IPS DF 6.9 (cell line): ENCODE results near the gene RFC4.
A peak's percentile ranks its signal among the peaks of the same experiment; 100 is the strongest.
"Not testable (repeated sequence)": the region's sequence is repeated elsewhere in the genome, so short reads cannot be mapped to it uniquely, and the experiment has no call there.

Experiments
- DNase-seq: peaks from one replicate; pipeline ENCODE4 v3.0.0-alpha.2; 2013; ENCODE audit warnings: low read depth, low spot score
- H3K27ac ChIP-seq: one replicate; pipeline ENCODE4 v1.5.1; 2013; ENCODE audit warnings: low read length, control low read depth
- H3K27me3 ChIP-seq: 2 replicates; pipeline ENCODE4 v1.6.1; 2013; ENCODE audit warnings: mild to moderate bottlenecking, low read length; ENCODE audit not compliant: control insufficient read depth, insufficient read depth
- H3K36me3 ChIP-seq: 2 replicates; pipeline ENCODE4 v1.6.1; 2013; ENCODE audit warnings: low read length; ENCODE audit not compliant: control insufficient read depth, insufficient read depth
- H3K4me1 ChIP-seq: 2 replicates; pipeline ENCODE4 v1.6.1; 2013; ENCODE audit warnings: low read length; ENCODE audit not compliant: control insufficient read depth, insufficient read depth
- H3K4me3 ChIP-seq: 2 replicates; pipeline ENCODE4 v1.5.1; 2013; ENCODE audit warnings: mild to moderate bottlenecking, low read length
- H3K9me3 ChIP-seq: 2 replicates; pipeline ENCODE4 v1.6.1; 2013; ENCODE audit warnings: low read length, inconsistent platforms; ENCODE audit not compliant: control insufficient read depth, insufficient read depth
- WGBS: extraction: QIAGEN DNeasy Blood & Tissue Kit; methylation state at CpG from one replicate; pipeline ENCODE4 v1.1.7; 2013; ENCODE audit warnings: mixed read lengths, missing lambda C conversion rate; ENCODE audit not compliant: insufficient read length, insufficient coverage; 5-methylcytosine and 5-hydroxymethylcytosine counted together

Gene RFC4

GRCh38 chr3:186810336-186810996, 4.2 kb upstream of the RFC4 start:
- Histone ChIP-seq H3K27me3 (no peaks in the 10 kb centered on the region), H3K4me3 (no peak overlapping the region), H3K9me3 (no peaks in the 10 kb centered on the region), H3K4me1 (0 out of 2 replicates have a peak, but pooled peaks cover under 1% of the 10 kb centered on the region), H3K36me3 (no peaks in the 10 kb centered on the region), H3K27ac (no peak overlapping the region)
- WGBS: no CpG with 5 or more reads among the region's 5 CpGs
- DNase-seq: no peak

DNA sequence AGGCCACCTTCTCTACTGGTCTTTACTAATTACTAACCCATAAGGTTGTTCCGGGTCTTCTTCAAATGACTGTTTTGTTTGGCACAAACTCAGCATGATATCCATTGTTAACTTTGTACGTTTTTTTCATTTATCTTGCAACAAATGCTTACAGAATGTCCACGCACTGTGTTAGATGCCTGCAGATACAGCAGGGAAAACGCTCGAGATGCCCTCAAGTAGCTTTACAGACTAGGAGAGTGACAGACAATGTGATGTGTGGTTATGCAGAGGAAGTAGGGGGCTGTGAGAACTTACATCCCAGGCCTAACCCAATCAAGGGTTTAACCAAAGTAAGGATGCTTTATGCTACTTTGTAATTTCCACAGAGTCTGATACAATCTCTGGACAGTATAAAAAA, 949 bp upstream of the RFC4 start:
- Histone ChIP-seq H3K4me3 (peak overlapping the region; percentile 90; the same call in 1 of the 2 replicates), H3K27me3 (no peaks in the 10 kb centered on the region), H3K27ac (no peak overlapping the region), H3K4me1 (no peaks in the 10 kb centered on the region), H3K36me3 (no peaks in the 10 kb centered on the region; the same call in 1 of the 2 replicates), H3K9me3 (no peaks in the 10 kb centered on the region)
- no peak for DNase-seq
- WGBS: no CpG with 5 or more reads among the region's 5 CpGs

DNA sequence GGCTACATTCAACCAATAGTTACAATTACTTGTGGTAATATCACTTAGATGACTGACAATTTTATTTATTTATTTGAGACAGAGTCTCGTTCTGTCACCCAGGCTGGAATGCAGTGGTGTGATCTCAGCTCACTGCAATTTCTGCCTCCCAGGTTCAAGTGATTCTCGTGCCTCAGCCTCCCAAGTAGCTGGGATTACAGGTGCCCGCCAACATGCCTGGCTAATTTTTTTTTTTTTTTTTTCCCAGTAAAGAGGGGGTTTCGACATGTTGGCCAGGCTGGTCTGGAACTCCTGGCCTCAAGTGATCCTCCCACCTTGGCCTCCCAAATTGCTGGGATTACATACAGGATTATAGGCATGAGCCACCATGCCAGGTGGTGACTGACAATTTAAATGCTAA, 2.8 kb downstream of the RFC4 start:
- H3K4me1 ChIP-seq, H3K27me3 ChIP-seq, H3K4me3 ChIP-seq, DNase-seq, H3K9me3 ChIP-seq, H3K27ac ChIP-seq, H3K36me3 ChIP-seq: not testable (repeated sequence)
- no CpG with 5 or more reads among the region's 4 CpGs for WGBS

DNA sequence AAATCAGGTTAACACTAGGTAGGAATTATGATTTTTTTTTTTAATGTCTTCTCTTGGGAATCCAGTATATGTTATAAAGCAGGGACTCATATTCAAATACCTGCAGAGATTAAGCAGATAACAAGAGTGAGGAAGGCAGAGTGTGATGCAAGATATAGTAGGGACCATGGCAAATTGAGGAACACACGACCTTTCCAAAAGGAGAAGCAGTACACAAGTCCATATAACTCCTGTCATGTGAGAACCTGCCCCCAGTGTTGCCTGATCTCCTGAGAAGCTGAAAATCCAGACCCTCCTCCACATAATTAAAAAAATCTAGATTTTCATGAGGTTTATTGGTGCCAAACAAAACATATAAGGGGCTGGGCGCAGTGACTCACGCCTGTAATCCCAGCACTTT, 3.6 kb downstream of the RFC4 start:
- Histone ChIP-seq H3K9me3 (no peaks in the 10 kb centered on the region), H3K4me3 (no peak overlapping the region), H3K4me1 (no peaks in the 10 kb centered on the region), H3K36me3 (peaks cover 5% of the 10 kb centered on the region; the same call in 1 of the 2 replicates), H3K27ac (no peak overlapping the region), H3K27me3 (no peaks in the 10 kb centered on the region)
- no CpG with 5 or more reads among the region's 3 CpGs for WGBS
- no peak for DNase-seq

DNA sequence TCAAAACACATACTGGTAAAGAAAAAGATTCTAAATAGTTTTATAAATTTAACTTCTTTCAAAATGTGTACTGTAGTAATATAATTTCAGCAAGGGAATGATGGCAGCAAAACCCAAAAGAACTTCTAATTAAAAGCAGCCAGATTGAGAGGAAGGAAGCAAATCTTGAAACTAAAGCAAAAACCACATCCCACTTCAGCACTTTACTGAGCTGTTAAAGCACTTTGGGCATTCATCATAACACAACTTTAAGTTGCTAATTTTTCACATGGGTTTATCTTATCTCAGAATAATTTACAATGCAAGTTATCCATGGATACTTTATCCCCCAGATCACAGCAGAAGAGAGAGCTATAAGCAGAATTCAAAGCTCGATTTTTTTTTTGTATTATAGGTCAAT, 6.0 kb downstream of the RFC4 start:
- H3K9me3 ChIP-seq: no peaks in the 10 kb centered on the region
- DNase-seq: no peak
- H3K27ac ChIP-seq: no peak overlapping the region
- H3K36me3 ChIP-seq: peaks cover 12% of the 10 kb centered on the region; the same call in 1 of the 2 replicates
- no peaks in the 10 kb centered on the region for H3K4me1 ChIP-seq
- H3K27me3 ChIP-seq: no peaks in the 10 kb centered on the region
- H3K4me3 ChIP-seq: no peak overlapping the region
- no CpG with 5 or more reads among the region's 1 CpG for WGBS

- no peaks in the 10 kb centered on the region for H3K9me3 ChIP-seq
- no peak overlapping the region for H3K27ac ChIP-seq
- DNase-seq: no peak
- H3K4me3 ChIP-seq: no peak overlapping the region
- peaks cover 16% of the 10 kb centered on the region; the same call in 1 of the 2 replicates for H3K36me3 ChIP-seq
- no CpG with 5 or more reads among the region's 3 CpGs for WGBS
- H3K4me1 ChIP-seq: no peaks in the 10 kb centered on the region
- no peaks in the 10 kb centered on the region for H3K27me3 ChIP-seq
These were observed 7.9 kb downstream of the RFC4 start for GRCh38 chr3:186798239-186798874.

GRCh38 chr3:186790261-186790981, 15.9 kb downstream of the RFC4 start:
- Histone ChIP-seq H3K4me3 (no peak overlapping the region), H3K27me3 (no peaks in the 10 kb centered on the region), H3K4me1 (no peaks in the 10 kb centered on the region), H3K27ac (no peak overlapping the region), H3K9me3 (no peaks in the 10 kb centered on the region), H3K36me3 (peaks cover 45% of the 10 kb centered on the region; the same call in 1 of the 2 replicates)
- no peak for DNase-seq
- WGBS: no CpG with 5 or more reads among the region's 8 CpGs

DNA sequence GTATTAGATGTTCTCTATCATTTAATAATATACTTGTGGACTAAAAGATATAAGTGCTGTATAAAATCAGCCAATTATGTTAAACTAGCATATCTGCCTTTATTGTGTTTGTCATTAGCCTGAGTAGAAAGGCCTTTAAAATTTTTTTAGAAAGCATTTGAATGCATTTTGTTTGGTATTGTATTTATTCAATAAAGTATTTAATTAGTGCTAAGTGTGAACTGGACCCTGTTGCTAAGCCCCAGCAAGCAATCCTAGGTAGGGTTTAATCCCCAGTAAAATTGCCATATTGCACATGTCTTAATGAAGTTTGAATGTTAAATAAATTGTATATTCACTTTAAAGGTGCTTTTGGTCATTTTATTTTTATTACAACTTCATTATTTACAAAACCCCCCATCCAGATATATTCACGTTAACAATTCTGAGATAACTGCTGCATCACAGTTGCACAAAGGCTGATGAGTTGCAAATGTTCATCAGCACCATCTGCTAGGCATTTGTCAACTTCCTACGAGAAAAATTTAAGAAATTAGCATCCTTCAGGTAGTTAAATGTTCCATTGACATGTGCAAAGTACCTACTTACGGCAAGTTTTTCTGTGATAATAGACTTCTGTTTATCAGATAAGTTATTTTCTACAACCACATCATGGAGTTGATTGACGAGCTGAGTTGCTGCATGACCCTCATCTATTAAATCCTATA, 16.6 kb downstream of the RFC4 start:
- Histone ChIP-seq H3K9me3 (no peaks in the 10 kb centered on the region), H3K27me3 (no peaks in the 10 kb centered on the region), H3K36me3 (peaks cover 52% of the 10 kb centered on the region; the same call in 1 of the 2 replicates), H3K27ac (no peak overlapping the region), H3K4me3 (no peak overlapping the region), H3K4me1 (no peaks in the 10 kb centered on the region)
- no CpG with 5 or more reads among the region's 4 CpGs for WGBS
- DNase-seq: no peak

DNA sequence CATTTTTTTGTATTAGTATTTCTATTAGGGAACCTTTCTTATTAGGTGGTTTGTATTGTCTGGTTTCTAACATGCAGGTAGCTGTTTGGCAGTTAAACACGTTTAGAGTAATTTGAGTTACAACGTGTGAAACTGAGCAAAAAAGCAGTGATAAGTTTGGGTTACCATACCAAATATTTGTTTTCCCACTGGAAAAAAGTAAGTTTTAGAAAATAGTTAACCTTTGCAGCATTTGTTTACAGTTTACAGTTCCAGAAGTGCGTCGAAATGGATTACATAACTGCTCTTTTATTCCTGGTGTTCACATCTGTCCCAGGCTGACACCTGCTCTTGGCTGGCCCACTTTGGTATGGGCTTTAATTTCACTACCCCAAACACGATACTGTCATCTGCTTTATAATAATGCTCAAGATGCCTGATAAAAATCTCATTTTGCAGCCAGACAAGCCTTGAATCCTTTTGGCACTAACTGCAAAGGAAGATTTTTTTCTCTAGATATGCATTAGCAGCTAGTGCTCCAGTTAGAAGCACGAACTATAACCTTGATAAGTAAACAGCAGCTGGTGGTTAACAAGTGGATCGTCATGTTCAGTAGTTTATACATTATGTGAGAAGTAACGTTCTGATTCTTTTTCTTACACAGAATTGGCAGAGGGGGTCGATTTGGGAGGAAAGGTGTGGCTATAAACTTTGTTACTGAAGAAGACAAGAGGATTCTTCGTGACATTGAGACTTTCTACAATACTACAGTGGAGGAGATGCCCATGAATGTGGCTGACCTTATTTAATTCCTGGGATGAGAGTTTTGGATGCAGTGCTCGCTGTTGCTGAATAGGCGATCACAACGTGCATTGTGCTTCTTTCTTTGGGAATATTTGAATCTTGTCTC, 17.6 kb downstream of the RFC4 start:
- no peaks in the 10 kb centered on the region for H3K4me1 ChIP-seq
- WGBS: no CpG with 5 or more reads among the region's 13 CpGs
- no peak for DNase-seq
- no peaks in the 10 kb centered on the region for H3K27me3 ChIP-seq
- H3K36me3 ChIP-seq: peaks cover 55% of the 10 kb centered on the region; the same call in 1 of the 2 replicates
- H3K9me3 ChIP-seq: no peaks in the 10 kb centered on the region
- no peak overlapping the region for H3K27ac ChIP-seq
- no peak overlapping the region for H3K4me3 ChIP-seq
